Measurements from ENCODE around the gene RBL1.
A peak's percentile ranks its signal among the peaks of the same experiment; 100 is the strongest.
"Not testable (repeated sequence)": the region's sequence is repeated elsewhere in the genome, so short reads cannot be mapped to it uniquely, and the experiment has no call there.

The RBL1 gene, protein sequence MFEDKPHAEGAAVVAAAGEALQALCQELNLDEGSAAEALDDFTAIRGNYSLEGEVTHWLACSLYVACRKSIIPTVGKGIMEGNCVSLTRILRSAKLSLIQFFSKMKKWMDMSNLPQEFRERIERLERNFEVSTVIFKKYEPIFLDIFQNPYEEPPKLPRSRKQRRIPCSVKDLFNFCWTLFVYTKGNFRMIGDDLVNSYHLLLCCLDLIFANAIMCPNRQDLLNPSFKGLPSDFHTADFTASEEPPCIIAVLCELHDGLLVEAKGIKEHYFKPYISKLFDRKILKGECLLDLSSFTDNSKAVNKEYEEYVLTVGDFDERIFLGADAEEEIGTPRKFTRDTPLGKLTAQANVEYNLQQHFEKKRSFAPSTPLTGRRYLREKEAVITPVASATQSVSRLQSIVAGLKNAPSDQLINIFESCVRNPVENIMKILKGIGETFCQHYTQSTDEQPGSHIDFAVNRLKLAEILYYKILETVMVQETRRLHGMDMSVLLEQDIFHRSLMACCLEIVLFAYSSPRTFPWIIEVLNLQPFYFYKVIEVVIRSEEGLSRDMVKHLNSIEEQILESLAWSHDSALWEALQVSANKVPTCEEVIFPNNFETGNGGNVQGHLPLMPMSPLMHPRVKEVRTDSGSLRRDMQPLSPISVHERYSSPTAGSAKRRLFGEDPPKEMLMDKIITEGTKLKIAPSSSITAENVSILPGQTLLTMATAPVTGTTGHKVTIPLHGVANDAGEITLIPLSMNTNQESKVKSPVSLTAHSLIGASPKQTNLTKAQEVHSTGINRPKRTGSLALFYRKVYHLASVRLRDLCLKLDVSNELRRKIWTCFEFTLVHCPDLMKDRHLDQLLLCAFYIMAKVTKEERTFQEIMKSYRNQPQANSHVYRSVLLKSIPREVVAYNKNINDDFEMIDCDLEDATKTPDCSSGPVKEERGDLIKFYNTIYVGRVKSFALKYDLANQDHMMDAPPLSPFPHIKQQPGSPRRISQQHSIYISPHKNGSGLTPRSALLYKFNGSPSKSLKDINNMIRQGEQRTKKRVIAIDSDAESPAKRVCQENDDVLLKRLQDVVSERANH

DNA sequence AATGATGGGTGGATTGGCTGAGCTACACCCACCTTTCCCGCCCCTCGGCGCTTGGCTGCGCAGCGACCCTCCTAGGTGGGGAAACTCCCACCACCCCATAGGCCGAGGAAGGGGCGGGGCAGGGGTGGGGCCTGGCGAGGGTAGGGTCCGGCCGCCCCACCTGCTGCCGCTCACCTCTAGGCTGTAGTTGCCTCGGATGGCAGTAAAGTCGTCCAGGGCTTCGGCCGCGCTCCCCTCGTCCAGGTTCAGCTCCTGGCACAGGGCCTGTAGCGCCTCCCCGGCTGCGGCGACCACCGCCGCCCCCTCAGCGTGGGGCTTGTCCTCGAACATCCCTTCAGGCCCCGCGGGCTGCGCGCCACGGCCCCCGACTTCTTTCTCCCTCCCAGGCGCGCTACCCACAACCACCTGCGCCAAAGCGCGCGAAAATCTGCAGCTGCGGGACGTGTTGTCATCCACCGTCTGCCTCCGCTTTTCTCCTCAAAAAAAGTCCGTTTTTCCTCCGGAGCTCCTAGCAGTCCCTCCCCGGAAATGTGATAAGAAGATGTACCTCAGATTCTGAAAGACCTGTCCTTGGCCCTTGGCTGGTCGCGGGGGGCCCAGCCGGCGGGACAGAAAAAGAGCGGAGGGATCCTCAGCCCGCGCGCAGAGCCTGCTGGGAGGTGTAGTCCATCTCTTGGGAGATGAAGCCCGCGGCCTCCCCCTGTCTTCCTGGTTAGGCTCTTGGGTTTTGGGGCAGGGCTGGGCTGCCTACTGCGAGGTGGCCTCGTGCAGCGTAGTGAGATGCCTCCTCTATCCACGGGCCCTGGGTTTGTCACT, at the start of gene RBL1:
TSS of gene RBL1 (minus strand) at position 399 of the 816 bp plus-strand sequence. CDS start at position 330, 69 bp downstream.
- DNase-seq = peak; percentile 94

GRCh38 chr20:37144856-37145404, 49.1 kb upstream of the RBL1 start:
- DNase-seq = no peak

- DNase-seq = no peak
Observed at GRCh38 chr20:37142708-37143107, 46.9 kb upstream of the RBL1 start.

GRCh38 chr20:37137547-37137946, 41.8 kb upstream of the RBL1 start:
- no peak for DNase-seq

DNA sequence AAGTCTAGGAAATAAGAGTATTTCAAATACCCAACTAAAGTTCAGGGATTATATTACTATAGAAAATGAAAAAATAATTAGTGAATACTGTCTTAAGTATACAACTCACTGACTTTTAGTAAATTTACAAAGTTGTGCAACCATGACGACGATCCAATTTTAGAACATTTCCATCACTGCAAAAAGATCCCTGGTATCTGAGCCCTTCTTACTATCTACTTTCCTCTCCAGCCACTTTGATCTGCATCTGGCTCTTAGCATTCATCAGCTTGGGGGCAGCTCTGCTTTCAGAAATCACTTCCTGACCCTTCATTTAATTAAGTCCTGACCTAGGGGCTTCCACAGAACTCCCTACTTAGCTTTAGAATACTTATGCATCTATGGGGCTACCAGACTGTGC, 38.2 kb upstream of the RBL1 start:
- no peak for DNase-seq

GRCh38 chr20:37131486-37131885, 35.7 kb upstream of the RBL1 start:
- no peak for DNase-seq

DNA sequence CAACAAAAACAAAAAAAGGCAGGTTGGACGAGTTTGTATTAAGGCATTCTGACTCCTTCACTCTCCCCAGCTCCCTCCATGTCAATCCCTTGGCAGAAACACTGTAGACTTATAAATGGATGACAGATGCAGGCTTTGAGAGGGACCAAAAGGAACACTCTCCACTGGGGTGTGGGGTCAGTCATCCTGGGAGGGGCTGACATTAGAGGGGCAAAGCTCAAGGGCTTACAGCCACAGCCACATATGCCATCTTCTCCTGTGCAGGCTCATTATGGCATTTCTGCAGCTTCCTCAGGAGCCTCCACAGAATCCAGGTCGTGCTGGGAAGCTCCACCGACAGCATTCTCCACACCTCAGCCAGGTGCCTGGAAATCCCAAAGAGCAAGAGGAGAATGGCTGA, 33.0 kb upstream of the RBL1 start:
- DNase-seq = no peak

DNA sequence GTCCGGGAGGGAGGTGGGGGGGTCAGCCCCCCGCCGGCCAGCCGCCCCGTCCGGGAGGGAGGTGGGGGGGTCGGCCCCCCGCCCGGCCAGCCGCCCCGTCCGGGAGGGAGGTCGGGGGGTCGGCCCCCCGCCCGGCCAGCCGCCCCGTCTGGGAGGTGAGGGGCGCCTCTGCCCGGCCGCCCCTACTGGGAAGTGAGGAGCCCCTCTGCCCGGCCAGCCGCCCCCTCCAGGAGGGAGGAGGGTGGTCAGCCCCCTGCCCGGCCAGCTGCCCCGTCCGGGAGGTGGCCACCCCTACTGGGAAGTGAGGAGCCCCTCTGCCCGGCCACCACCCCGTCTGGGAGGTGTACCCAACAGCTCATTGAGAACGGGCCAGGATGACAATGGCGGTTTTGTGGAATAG, 30.5 kb upstream of the RBL1 start:
- DNase-seq = not testable (repeated sequence)

DNA sequence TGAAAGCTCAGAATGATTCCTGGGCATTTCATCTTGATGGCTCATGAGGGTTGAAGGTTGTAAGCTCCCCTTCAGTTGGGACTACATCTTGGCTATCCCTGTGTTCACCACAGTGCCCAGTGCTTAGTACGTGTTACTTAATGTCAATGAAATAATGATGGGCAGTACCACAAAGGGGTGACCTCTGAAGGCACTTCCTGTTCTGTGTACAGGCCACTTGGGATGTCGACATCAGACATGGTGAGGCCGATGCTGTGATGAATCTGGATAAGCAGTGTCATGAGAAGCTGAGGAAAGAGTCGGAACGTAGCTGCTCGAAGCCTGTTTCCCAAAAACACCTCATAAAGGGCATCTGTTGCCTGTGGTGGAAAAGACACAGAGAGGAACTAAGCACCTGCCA, 27.6 kb upstream of the RBL1 start:
- DNase-seq = no peak

DNA sequence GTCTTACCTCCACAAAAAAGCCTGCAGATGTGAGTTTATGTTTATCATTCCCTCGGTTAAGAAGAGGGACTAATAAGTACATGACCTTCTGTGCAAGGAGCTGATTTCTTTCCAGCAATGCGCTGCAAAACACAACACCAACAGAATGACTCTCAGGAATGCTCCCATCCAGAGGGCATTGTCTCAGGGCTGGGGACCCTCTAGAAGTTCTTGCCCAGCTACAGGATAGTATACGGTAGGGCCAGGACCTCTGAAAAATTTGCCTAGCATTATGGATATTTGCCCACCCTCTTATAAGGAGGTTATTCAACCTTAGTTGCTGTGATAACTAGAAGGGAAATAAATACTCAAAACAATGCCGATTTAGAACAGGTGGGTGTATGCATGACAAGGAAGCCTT, 24.7 kb upstream of the RBL1 start:
- DNase-seq = no peak

GRCh38 chr20:37119356-37120036, 23.7 kb upstream of the RBL1 start:
- DNase-seq = no peak

DNA sequence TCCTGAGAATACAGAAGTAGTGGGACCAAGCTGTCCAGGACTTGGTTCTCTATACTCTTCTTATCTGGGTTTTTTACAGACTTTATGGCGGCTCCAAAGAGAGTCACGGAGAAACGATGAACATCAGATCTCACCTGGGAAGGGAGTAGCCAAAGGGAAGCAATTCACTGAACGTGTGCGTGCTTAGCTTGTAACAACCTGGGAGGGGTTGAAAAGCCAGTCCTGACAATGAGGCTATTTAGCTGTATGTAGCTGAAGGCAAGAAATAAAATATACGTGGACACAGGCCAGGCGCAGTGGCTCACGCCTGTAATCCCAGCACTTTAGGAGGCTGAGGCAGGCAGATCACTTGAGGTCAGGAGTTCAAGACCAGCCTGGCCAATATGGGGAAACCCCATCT, 18.2 kb upstream of the RBL1 start:
- DNase-seq = no peak

DNA sequence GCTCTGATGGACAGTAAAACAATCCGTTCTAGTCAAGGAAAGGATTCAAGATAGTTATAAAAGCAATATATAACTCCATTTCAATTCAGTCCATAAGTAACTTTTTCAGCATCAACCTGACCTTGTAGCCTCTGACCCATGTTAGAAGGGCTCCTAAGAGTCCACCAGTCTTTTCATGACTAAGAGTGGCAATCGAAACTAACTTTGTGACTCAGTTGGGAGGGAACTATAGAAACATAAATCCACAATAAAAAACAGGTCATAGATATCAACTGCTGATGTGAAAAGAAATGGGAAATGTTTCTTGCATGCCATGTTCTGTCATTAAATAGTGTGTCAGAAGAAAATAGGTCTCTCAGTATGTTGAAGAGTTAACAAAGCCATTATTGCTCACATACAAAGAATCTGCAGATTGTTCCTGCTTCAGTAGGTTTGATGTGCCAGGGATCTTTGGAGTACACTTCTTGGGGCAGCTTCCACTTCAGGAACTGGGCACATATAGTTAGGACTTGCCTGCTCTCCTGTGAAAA, 16.2 kb upstream of the RBL1 start:
- DNase-seq = no peak

- DNase-seq = no peak
Observed at GRCh38 chr20:37108676-37109075, 12.9 kb upstream of the RBL1 start.

GRCh38 chr20:37102571-37102970, 6.8 kb upstream of the RBL1 start:
- DNase-seq = no peak

DNA sequence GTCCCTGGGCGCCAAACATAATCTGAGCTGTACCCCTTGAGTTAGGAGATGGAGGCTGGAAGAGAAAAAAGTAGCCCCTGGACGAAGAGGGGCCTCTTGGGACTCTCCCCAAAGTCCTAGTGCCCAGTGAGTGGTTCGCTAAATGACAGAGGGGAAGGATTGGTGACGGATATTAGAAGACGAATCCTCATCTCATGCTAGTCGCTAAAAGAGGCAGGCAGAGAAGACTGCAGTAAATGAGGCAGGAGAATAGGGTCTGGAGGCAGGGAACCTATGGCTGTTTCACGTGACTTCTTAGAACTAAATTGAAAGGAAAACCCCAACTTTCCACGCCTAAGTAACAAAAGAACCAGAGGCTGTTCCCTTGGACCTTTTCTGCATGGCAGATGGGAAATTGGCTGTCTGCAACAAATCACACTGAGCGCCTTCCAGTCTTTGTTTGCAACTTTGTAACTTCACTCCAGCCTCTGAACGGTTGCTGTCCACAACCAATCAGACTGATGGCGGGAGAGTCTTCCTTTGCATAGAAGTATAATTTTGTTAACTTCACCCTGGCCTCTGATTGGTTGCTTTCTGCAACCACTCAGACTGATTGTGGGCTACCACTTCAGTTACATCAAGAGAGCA, 731 bp upstream of the RBL1 start:
- no peak for DNase-seq

- DNase-seq = no peak
Observed at GRCh38 chr20:37095108-37095598, 644 bp downstream of the RBL1 start.

- no peak for DNase-seq
Observed at GRCh38 chr20:37090407-37090806, 5.4 kb downstream of the RBL1 start.

- no peak for DNase-seq
Observed at GRCh38 chr20:37081717-37082289, 14.0 kb downstream of the RBL1 start.

- no peak for DNase-seq
Observed at GRCh38 chr20:37077009-37077408, 18.8 kb downstream of the RBL1 start.
